Neural cell (in vitro differentiated cells): ENCODE measurements around the gene NAGLU. TPM values are rescaled to one million over a fixed set of nuclear protein-coding genes. Genes with fewer than 3 reads are reported as not detected.

Source experiments
- H2AFZ ChIP-seq: fragments of 200-600, 300-800 bp; sonication (generic), shearing (Covaris generic); 2 replicates; pipeline ENCODE4 v1.6.0; 2014; ENCODE audit warnings: low read depth, mild to moderate bottlenecking, antibody characterized with exemption, low read length, moderate library complexity
- H3F3A ChIP-seq: fragments of 200-600 bp; shearing (Covaris generic); 2 replicates; pipeline ENCODE4 v1.6.1; 2016; ENCODE audit warnings: mild to moderate bottlenecking, moderate library complexity, mixed read lengths, antibody characterized with exemption, low read length; ENCODE audit not compliant: insufficient read depth, poor library complexity, severe bottlenecking
- H3K27ac ChIP-seq: fragments of 200-600, 300-800 bp; sonication (generic), shearing (Covaris generic); 2 replicates; pipeline ENCODE4 v1.5.1; 2014; ENCODE audit warnings: mild to moderate bottlenecking, low read length, moderate library complexity
- H3K27me3 ChIP-seq: fragments of 300-800, 200-600 bp; sonication (generic), shearing (Covaris generic); 2 replicates; pipeline ENCODE4 v1.6.0; 2014; ENCODE audit warnings: mild to moderate bottlenecking, low read depth, low read length, moderate library complexity; ENCODE audit not compliant: insufficient read depth
- H3K36me3 ChIP-seq: fragments of 300-800, 200-600 bp; sonication (generic), shearing (Covaris generic); 2 replicates; pipeline ENCODE4 v1.5.1; 2014; ENCODE audit warnings: mild to moderate bottlenecking, antibody characterized with exemption, low read length, moderate library complexity; ENCODE audit not compliant: insufficient read depth
- H3K4me2 ChIP-seq: fragments of 300-800, 200-600 bp; sonication (generic), shearing (Covaris generic); 2 replicates; pipeline ENCODE4 v1.6.0; 2014; ENCODE audit warnings: mild to moderate bottlenecking, low read length
- H3K4me3 ChIP-seq: fragments of 300-800, 200-600 bp; sonication (generic), shearing (Covaris generic); 2 replicates; pipeline ENCODE4 v1.5.1; 2014; ENCODE audit warnings: mild to moderate bottlenecking, low read length, moderate library complexity
- H3K79me2 ChIP-seq: fragments of 200-600 bp; shearing (Covaris generic); replicated peaks from 2 replicates; pipeline ENCODE4 v1.6.0; 2014; ENCODE audit warnings: mild to moderate bottlenecking, low read length, moderate library complexity; ENCODE audit not compliant: insufficient read depth
- H3K9ac ChIP-seq: fragments of 300-800, 200-600 bp; sonication (generic), shearing (Covaris generic); 2 replicates; pipeline ENCODE4 v1.6.1; 2016; ENCODE audit warnings: mild to moderate bottlenecking, low read length, mixed read lengths
- H3K9me2 ChIP-seq: fragments of 200-600 bp; shearing (Covaris generic); 2 replicates; pipeline ENCODE4 v1.6.1; 2016; ENCODE audit warnings: mild to moderate bottlenecking, low read length, mixed read lengths; ENCODE audit not compliant: insufficient read depth
- H3K9me3 ChIP-seq: fragments of 200-600, 300-800 bp; sonication (generic), shearing (Covaris generic); 2 replicates; pipeline ENCODE4 v1.6.1; 2016; ENCODE audit warnings: mild to moderate bottlenecking, mixed run types, low read length, moderate library complexity, mixed read lengths
- H4K20me1 ChIP-seq: fragments of 200-600 bp; shearing (Covaris generic); 2 replicates; pipeline ENCODE4 v1.6.1; 2016; ENCODE audit warnings: mild to moderate bottlenecking, mixed run types; ENCODE audit not compliant: insufficient read depth
- EP300 ChIP-seq: fragments of 450-650 bp; conservative IDR thresholded peaks from 2 replicates; pipeline ENCODE4 v1.6.1; 2014; ENCODE audit warnings: antibody characterized with exemption, mild to moderate bottlenecking, moderate library complexity; ENCODE audit not compliant: poor library complexity, severe bottlenecking
- EZH2 ChIP-seq: fragments of 200-600, 300-800 bp; shearing (Covaris generic), sonication (generic); IDR thresholded peaks from 2 replicates; pipeline ENCODE4 v1.6.1; 2014; ENCODE audit warnings: antibody characterized with exemption, low read length, borderline replicate concordance, mild to moderate bottlenecking; ENCODE audit not compliant: insufficient read depth, poor library complexity, severe bottlenecking
- MXI1 ChIP-seq: fragments of 450-650 bp; conservative IDR thresholded peaks from 2 replicates; pipeline ENCODE4 v1.6.1; 2014; ENCODE audit warnings: antibody characterized with exemption, mild to moderate bottlenecking; ENCODE audit not compliant: poor library complexity, severe bottlenecking
- POLR2AphosphoS5 ChIP-seq: IDR thresholded peaks from 2 replicates; pipeline ENCODE4 v1.6.1; 2012
- RAD21 ChIP-seq: fragments of 450-650 bp; conservative IDR thresholded peaks from 2 replicates; pipeline ENCODE4 v1.6.1; 2014; ENCODE audit warnings: antibody characterized with exemption, mild to moderate bottlenecking, moderate library complexity
- SMC3 ChIP-seq: fragments of 450-650 bp; conservative IDR thresholded peaks from 2 replicates; pipeline ENCODE4 v1.6.1; 2014; ENCODE audit warnings: antibody characterized with exemption, mild to moderate bottlenecking, moderate library complexity; ENCODE audit not compliant: poor library complexity
- TAF1 ChIP-seq: IDR thresholded peaks from 2 replicates; pipeline ENCODE4 v1.6.1; 2012; ENCODE audit warnings: low read depth
- polyA plus RNA-seq: library from polyadenylated mRNA; depleted of rRNA; stranded (reverse); fragments of >200 nt; gene quantifications from 2 replicates; pipeline ENCODE4 v1.2.3, GENCODE V29; 2014
- TF ChIP-seq, protein P1 (sequence below): IDR thresholded peaks from 2 replicates; pipeline ENCODE4 v1.6.1; 2012; ENCODE audit warnings: borderline replicate concordance
- TF ChIP-seq, protein P2 (sequence below): fragments of 450-650 bp; IDR thresholded peaks from 2 replicates; pipeline ENCODE4 v1.5.1; 2014; ENCODE audit warnings: antibody characterized with exemption, mild to moderate bottlenecking, moderate library complexity; ENCODE audit not compliant: poor library complexity, severe bottlenecking

NAGLU gene
- polyA plus RNA-seq, 1 donor from 2014 or later = 12.1 TPM

DNA sequence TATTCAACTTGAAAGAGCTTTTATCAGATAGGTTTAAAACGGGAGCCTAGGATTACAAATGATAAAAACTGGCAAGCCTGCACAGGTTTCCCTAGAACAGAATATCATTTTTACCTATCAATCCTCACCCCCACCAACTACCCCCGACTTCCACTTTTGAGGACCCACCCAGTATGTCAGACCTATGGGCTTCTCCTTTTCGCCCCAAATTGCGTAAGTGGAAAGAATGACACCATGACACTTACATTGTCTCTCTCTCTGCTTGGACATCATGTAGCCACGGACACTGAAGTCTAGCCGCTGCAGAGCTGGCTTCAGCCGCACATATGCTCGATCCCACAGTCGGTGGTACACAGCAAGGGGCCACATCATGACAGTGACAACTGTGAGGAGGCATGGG, 48.8 kb downstream of the NAGLU start:
- Histone ChIP-seq H3K9me3 (no peaks in the 10 kb centered on the region), H3K79me2 (no peaks in the 10 kb centered on the region), H3K27ac (no peak overlapping the region), H3F3A (no peaks in the 10 kb centered on the region), H3K27me3 (no peaks in the 10 kb centered on the region), H3K4me3 (no peak overlapping the region), H3K36me3 (no peaks in the 10 kb centered on the region), H4K20me1 (no peaks in the 10 kb centered on the region), H2AFZ (no peak overlapping the region), H3K9ac (no peak overlapping the region), H3K9me2 (no peaks in the 10 kb centered on the region), H3K4me2 (no peak overlapping the region)
- TF ChIP-seq, protein P1, sequence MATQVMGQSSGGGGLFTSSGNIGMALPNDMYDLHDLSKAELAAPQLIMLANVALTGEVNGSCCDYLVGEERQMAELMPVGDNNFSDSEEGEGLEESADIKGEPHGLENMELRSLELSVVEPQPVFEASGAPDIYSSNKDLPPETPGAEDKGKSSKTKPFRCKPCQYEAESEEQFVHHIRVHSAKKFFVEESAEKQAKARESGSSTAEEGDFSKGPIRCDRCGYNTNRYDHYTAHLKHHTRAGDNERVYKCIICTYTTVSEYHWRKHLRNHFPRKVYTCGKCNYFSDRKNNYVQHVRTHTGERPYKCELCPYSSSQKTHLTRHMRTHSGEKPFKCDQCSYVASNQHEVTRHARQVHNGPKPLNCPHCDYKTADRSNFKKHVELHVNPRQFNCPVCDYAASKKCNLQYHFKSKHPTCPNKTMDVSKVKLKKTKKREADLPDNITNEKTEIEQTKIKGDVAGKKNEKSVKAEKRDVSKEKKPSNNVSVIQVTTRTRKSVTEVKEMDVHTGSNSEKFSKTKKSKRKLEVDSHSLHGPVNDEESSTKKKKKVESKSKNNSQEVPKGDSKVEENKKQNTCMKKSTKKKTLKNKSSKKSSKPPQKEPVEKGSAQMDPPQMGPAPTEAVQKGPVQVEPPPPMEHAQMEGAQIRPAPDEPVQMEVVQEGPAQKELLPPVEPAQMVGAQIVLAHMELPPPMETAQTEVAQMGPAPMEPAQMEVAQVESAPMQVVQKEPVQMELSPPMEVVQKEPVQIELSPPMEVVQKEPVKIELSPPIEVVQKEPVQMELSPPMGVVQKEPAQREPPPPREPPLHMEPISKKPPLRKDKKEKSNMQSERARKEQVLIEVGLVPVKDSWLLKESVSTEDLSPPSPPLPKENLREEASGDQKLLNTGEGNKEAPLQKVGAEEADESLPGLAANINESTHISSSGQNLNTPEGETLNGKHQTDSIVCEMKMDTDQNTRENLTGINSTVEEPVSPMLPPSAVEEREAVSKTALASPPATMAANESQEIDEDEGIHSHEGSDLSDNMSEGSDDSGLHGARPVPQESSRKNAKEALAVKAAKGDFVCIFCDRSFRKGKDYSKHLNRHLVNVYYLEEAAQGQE = no peak
- no peak for TF ChIP-seq POLR2AphosphoS5
- TF ChIP-seq TAF1 = no peak
- no peak for TF ChIP-seq SMC3
- TF ChIP-seq RAD21 = no peak
- no peak for TF ChIP-seq EZH2
- TF ChIP-seq, protein P2, sequence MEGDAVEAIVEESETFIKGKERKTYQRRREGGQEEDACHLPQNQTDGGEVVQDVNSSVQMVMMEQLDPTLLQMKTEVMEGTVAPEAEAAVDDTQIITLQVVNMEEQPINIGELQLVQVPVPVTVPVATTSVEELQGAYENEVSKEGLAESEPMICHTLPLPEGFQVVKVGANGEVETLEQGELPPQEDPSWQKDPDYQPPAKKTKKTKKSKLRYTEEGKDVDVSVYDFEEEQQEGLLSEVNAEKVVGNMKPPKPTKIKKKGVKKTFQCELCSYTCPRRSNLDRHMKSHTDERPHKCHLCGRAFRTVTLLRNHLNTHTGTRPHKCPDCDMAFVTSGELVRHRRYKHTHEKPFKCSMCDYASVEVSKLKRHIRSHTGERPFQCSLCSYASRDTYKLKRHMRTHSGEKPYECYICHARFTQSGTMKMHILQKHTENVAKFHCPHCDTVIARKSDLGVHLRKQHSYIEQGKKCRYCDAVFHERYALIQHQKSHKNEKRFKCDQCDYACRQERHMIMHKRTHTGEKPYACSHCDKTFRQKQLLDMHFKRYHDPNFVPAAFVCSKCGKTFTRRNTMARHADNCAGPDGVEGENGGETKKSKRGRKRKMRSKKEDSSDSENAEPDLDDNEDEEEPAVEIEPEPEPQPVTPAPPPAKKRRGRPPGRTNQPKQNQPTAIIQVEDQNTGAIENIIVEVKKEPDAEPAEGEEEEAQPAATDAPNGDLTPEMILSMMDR = no peak
- TF ChIP-seq MXI1 = no peak
- no peak for TF ChIP-seq EP300

DNA sequence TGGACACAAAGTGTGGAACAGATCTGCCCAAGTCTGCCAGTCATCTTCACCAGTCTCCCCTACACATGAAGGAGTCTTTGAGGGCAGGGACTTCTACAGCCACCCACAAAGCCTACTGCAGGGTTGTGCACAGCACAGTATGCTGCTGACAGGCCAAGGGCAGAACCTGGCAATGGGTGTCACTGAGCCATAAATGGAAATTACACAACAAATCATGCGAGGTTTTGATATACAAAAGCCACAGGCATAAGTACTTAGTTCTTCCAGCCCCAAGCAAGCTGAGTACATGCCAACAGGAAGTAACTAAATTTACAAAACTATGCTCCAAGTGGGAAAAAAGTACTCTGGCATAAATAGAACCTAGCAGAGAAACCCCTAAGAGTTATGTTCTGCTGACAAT, 49.3 kb downstream of the NAGLU start:
- H3K4me2 ChIP-seq = no peak overlapping the region
- no peak for TF ChIP-seq EZH2
- TF ChIP-seq TAF1 = no peak
- TF ChIP-seq SMC3 = no peak
- no peak for TF ChIP-seq RAD21
- TF ChIP-seq, protein P1 = no peak
- TF ChIP-seq EP300 = no peak
- TF ChIP-seq POLR2AphosphoS5 = no peak
- TF ChIP-seq, protein P2 = no peak
- no peak for TF ChIP-seq MXI1
- H3K27me3 ChIP-seq = no peaks in the 10 kb centered on the region
- no peaks in the 10 kb centered on the region for H3K9me2 ChIP-seq
- H2AFZ ChIP-seq = no peak overlapping the region
- no peaks in the 10 kb centered on the region for H3K36me3 ChIP-seq
- H3K9me3 ChIP-seq = no peaks in the 10 kb centered on the region
- no peak overlapping the region for H3K27ac ChIP-seq
- no peaks in the 10 kb centered on the region for H3K79me2 ChIP-seq
- no peak overlapping the region for H3K4me3 ChIP-seq
- no peaks in the 10 kb centered on the region for H3F3A ChIP-seq
- H4K20me1 ChIP-seq = no peaks in the 10 kb centered on the region
- H3K9ac ChIP-seq = no peak overlapping the region
